HG03521 (cell line): Measurements from ENCODE around the gene RDM1.

Experiments
- ATAC-seq: cut with Tn5 transposase; IDR thresholded peaks from one replicate; pipeline ENCODE4 v1.9.1; 2021; ENCODE audit warnings: mild to moderate bottlenecking, moderate library complexity; ENCODE audit not compliant: unreplicated experiment

RDM1 gene

GRCh38 chr17:35875072-35875799, 55.3 kb downstream of the RDM1 start:
- no peak for ATAC-seq

GRCh38 chr17:35872196-35872980, 58.2 kb downstream of the RDM1 start:
- no peak for ATAC-seq

- ATAC-seq = no peak
These were observed 59.4 kb downstream of the RDM1 start for GRCh38 chr17:35870906-35871819.

- ATAC-seq = no peak
These were observed 61.8 kb downstream of the RDM1 start, which contains the start of gene HEATR9 for GRCh38 chr17:35868737-35869136. Gene HEATR9, minus strand, starts transcription at chr17:35868891. Its CDS starts 149 bp downstream, at chr17:35868742.
